Stomach (tissue), 9 donors: ENCODE results near the gene SSH2. TPM values are rescaled to one million over a fixed set of nuclear protein-coding genes. Genes with fewer than 3 reads are reported as not detected.

Experiments used
- DNase-seq, 2 donors: peaks; one replicate each; pipeline versions ENCODE4 v3.0.0 to v3.0.0-alpha.2; 2013 to 2019
- H3K27ac ChIP-seq, 5 donors: fragments of 200-600 bp in 4 of 5; sonication (generic) in 4 of 5; one replicate each; pipeline ENCODE4 v1.5.1; 2013 to 2019; ENCODE audit warnings: mild to moderate bottlenecking in 1 of 5, moderate library complexity in 1 of 5
- H3K27me3 ChIP-seq, 3 donors: fragments of 200-600 bp; sonication (generic); one replicate each; pipeline ENCODE4 v1.5.1; 2017 to 2019; ENCODE audit warnings: mixed run types in 1 of 3
- H3K36me3 ChIP-seq, 4 donors: fragments of 200-600 bp; sonication (generic); 1 replicate in 3 of 4; 2 replicates in 1 of 4; pipeline ENCODE4 v1.5.1; 2016 to 2019
- H3K4me1 ChIP-seq, 4 donors: fragments of 200-600 bp; sonication (generic); one replicate each; pipeline ENCODE4 v1.5.1; 2016 to 2019
- H3K4me3 ChIP-seq, 4 donors: fragments of 200-600 bp; sonication (generic) in 3 of 4; one replicate each; pipeline ENCODE4 v1.5.1; 2016 to 2019; ENCODE audit warnings: mild to moderate bottlenecking in 1 of 4
- H3K9me3 ChIP-seq, 4 donors: fragments of 200-600 bp; sonication (generic); one replicate each; pipeline ENCODE4 v1.5.1; 2016 to 2019
- EP300 ChIP-seq: sonication (generic); formaldehyde crosslinking; IDR thresholded peaks from one replicate; pipeline ENCODE4 v1.6.1; 2017; ENCODE audit warnings: antibody characterized with exemption
- POLR2A ChIP-seq, 4 donors: fragments of 450-650 bp; IDR thresholded peaks; one replicate each; pipeline ENCODE4 v1.6.1; 2016; ENCODE audit warnings: antibody characterized with exemption in 4 of 4, control low read depth in 2 of 4, mild to moderate bottlenecking in 1 of 4, moderate library complexity in 1 of 4
- POLR2AphosphoS5 ChIP-seq, 3 donors: sonication (generic); formaldehyde crosslinking; IDR thresholded peaks; one replicate each; pipeline ENCODE4 v1.6.1; 2016; ENCODE audit warnings: antibody characterized with exemption in 3 of 3
- WGBS, 5 donors: extraction: QIAGEN DNeasy Blood & Tissue Kit in 3 of 5; methylation state at CpG; one replicate each; pipeline versions ENCODE4 v1.1.5 to v1.1.7; 2013 to 2018; 5-methylcytosine and 5-hydroxymethylcytosine counted together
- intact Hi-C: fragments of 100-400 bp; cut with DNase I; formaldehyde crosslinking; loops from one replicate; pipeline ENCODE4 v1.15.1; 2023; ENCODE audit warnings: low total_unique reads
- polyA plus RNA-seq, 3 donors: library from polyadenylated mRNA; stranded (reverse); fragments of 200-250 nt; gene quantifications; one replicate each; pipeline ENCODE4 v1.2.3, GENCODE V29; 2013
- total RNA-seq, 5 donors: library from RNA; depleted of rRNA; stranded (reverse); fragments of >200 nt; gene quantifications; one replicate each; pipeline versions ENCODE4 v1.1.0 to v1.2.3, GENCODE V29; 2014 to 2016
- TF ChIP-seq, protein P1 (sequence below), 7 experiments: fragments of 450-650 bp in 4 of 7; fragments of 200-600 bp in 3 of 7; sonication (generic) in 3 of 7; IDR thresholded peaks; one replicate each; pipeline ENCODE4 v1.5.1; 2016 to 2019; ENCODE audit warnings: antibody characterized with exemption in 7 of 7, control low read depth in 2 of 7, mild to moderate bottlenecking in 1 of 7
- donor health status: healthy with polysubstance abuse.
- donor health status: Bipolar disorder and iron deficiency.
- donor health status: healthy.

Gene SSH2
- total and polyA plus RNA-seq, 8 donors, result 7.8 to 44.9 (median 24.1) TPM

DNA sequence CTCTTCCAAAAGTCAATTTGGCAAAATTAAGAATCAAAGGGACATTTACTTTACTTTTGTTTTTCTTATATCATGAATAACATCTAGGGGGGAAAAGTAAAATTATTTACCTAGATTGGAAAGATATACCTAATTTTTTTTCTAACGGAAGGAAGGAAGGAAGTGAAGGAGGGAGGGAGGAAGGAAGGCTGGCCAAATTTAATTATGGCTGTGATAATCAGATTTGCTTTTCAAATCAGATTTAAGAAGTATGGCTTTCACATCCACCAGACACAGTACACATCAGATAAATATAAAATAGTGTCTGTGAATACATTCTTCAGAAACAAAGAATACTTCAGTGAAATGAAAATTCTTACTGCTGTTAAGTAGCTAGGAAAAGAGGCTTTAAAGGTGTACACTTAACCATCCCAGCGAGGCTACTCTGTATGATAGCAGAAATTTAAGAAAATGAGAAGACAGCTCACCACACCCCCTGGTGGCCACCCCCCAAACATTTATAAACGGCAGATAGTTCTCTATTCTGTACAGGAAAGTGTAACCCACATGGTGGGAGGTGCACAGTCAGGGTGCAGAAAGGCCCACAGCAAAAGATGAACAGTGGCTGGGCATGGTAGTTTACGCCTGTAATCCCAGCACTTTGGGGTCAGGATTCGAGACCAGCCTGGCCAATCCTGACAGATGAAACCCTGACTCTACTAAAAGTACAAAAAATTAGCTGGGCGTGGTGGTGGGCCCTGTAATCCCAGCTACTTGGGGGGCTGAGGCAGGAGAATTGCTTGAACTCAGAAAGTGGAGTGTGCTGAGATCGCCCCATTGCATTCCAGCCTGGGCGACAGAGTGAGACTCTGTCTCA lies 150.8 kb downstream of the SSH2 start:
- H3K27ac ChIP-seq, result peak overlapping the region in 1 of 5 donors; percentile 1
- no peaks in the 10 kb centered on the region for H3K27me3 ChIP-seq
- no peak overlapping the region for H3K4me3 ChIP-seq
- H3K9me3 ChIP-seq, result no peaks in the 10 kb centered on the region
- DNase-seq, result peak; percentile 68 to 82
- TF ChIP-seq EP300, result no peak
- peak in 1 of 3 donors; percentile 30 for TF ChIP-seq POLR2AphosphoS5 (IDR thresholded peaks at IDR 0.05)
- TF ChIP-seq, protein P1, sequence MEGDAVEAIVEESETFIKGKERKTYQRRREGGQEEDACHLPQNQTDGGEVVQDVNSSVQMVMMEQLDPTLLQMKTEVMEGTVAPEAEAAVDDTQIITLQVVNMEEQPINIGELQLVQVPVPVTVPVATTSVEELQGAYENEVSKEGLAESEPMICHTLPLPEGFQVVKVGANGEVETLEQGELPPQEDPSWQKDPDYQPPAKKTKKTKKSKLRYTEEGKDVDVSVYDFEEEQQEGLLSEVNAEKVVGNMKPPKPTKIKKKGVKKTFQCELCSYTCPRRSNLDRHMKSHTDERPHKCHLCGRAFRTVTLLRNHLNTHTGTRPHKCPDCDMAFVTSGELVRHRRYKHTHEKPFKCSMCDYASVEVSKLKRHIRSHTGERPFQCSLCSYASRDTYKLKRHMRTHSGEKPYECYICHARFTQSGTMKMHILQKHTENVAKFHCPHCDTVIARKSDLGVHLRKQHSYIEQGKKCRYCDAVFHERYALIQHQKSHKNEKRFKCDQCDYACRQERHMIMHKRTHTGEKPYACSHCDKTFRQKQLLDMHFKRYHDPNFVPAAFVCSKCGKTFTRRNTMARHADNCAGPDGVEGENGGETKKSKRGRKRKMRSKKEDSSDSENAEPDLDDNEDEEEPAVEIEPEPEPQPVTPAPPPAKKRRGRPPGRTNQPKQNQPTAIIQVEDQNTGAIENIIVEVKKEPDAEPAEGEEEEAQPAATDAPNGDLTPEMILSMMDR (IDR thresholded peaks at IDR 0.05), result peak in 5 of 7 experiments; percentile 62 to 78 (median 71)
- TF ChIP-seq POLR2A (IDR thresholded peaks at IDR 0.05), result no peak
- intact Hi-C loops, result loop anchor here (10.0 kb wide), 1 partner anchor 134 kb away; no protein-coding TSS in a partner anchor
- peaks cover 0 to 8% (median 4%) of the 10 kb centered on the region in 4 donors for H3K4me1 ChIP-seq
- H3K36me3 ChIP-seq, result peaks cover 0 to 7% (median 0%) of the 10 kb centered on the region in 4 donors
- WGBS, 5 donors, result 47 to 56% (median 54%) methylated on average over 8 of the region's 8 CpGs

DNA sequence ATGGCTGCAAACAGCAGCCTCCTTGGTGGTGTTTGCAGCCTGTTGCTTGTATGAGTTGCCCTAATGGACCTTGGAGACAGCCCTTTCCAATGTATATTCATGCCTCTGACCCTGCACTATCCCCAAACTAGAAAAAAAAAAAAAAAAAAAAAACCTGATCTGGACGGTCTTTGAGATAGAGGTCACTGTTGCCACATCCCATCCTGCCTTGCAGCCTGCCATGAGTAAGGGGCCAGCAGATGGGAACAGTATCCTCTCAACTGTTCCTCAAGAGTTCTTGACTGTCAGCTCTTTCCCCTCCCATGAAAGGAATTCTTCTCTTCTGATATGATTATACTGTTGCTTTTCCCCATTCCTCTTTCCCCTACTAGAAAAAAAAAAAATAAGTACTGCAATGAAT lies 152.4 kb downstream of the SSH2 start:
- no peaks in the 10 kb centered on the region for H3K27me3 ChIP-seq
- H3K27ac ChIP-seq, result no peak overlapping the region
- intact Hi-C loops, result loop anchor here (10.0 kb wide), 1 partner anchor 133 kb away; no protein-coding TSS in a partner anchor
- no peaks in the 10 kb centered on the region for H3K9me3 ChIP-seq
- peaks cover 0 to 8% (median 4%) of the 10 kb centered on the region in 4 donors for H3K4me1 ChIP-seq
- DNase-seq, result no peak
- no peak for TF ChIP-seq POLR2A (IDR thresholded peaks at IDR 0.05)
- TF ChIP-seq EP300, result no peak
- TF ChIP-seq, protein P1 (IDR thresholded peaks at IDR 0.05), result no peak
- no peak for TF ChIP-seq POLR2AphosphoS5 (IDR thresholded peaks at IDR 0.05)
- 57 to 100% (median 79%) methylated on average over 1 of the region's 1 CpG for WGBS, 5 donors
- H3K4me3 ChIP-seq, result no peak overlapping the region
- peaks cover 0 to 4% (median 0%) of the 10 kb centered on the region in 4 donors for H3K36me3 ChIP-seq

DNA sequence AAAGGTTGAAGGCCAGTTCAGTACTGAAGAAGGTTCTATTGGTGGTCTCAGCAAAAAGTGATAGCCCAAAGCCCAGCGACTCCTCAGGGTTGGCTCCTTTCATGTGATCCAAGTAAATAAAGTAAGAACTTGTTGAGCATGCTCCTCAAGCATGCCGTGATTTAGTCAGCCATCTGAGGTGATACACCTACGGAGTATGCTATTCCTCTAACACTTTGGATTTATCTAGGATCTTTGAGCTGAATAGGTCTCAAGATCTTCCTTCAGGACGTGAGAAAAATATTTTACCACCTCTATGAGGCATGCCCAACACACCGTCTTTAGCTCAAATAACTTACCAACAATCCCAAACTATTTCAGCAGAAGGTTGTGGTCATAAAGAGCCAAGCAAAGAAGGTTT lies 154.0 kb downstream of the SSH2 start:
- 94 to 98% (median 97%) methylated on average over 5 of the region's 5 CpGs for WGBS, 5 donors
- TF ChIP-seq POLR2A (IDR thresholded peaks at IDR 0.05), result no peak
- no peak for TF ChIP-seq EP300
- TF ChIP-seq, protein P1 (IDR thresholded peaks at IDR 0.05), result no peak
- TF ChIP-seq POLR2AphosphoS5 (IDR thresholded peaks at IDR 0.05), result no peak
- H3K9me3 ChIP-seq, result no peaks in the 10 kb centered on the region
- intact Hi-C loops, result loop anchor here (10.0 kb wide), 1 partner anchor 131 kb away; no protein-coding TSS in a partner anchor
- H3K27ac ChIP-seq, result no peak overlapping the region
- H3K36me3 ChIP-seq, result no peaks in the 10 kb centered on the region
- no peaks in the 10 kb centered on the region for H3K27me3 ChIP-seq
- H3K4me3 ChIP-seq, result no peak overlapping the region
- no peak for DNase-seq
- H3K4me1 ChIP-seq, result peaks cover 0 to 8% (median 4%) of the 10 kb centered on the region in 4 donors

DNA sequence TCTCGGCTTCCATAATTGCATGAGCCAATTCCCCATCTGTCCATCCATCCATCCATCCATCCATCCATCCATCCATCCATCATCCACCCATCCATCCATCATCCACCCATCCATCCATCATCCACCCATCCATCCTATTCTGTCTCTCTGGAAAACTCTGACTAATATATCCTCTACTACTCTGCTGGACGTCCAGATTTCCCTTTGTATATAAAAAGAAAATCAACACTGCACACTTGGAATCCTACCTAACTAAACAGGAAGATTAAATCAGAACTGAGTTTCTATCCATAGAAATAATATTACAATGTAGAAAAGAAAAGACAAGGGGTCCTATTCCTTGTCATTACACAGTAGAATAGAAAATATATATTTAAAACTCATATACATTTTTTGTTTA lies 157.0 kb downstream of the SSH2 start:
- H3K4me3 ChIP-seq, result no peak overlapping the region
- H3K27me3 ChIP-seq, result no peaks in the 10 kb centered on the region
- H3K27ac ChIP-seq, result no peak overlapping the region
- no peaks in the 10 kb centered on the region for H3K9me3 ChIP-seq
- no peak for DNase-seq
- no peaks in the 10 kb centered on the region for H3K4me1 ChIP-seq
- TF ChIP-seq, protein P1 (IDR thresholded peaks at IDR 0.05), result no peak
- TF ChIP-seq POLR2AphosphoS5 (IDR thresholded peaks at IDR 0.05) (no peak), POLR2A (IDR thresholded peaks at IDR 0.05) (no peak), EP300 (no peak)
- no peaks in the 10 kb centered on the region for H3K36me3 ChIP-seq
- intact Hi-C loops, result loop anchor here (10.0 kb wide), 1 partner anchor 128 kb away; no protein-coding TSS in a partner anchor
- WGBS, 5 donors, result 58 to 73% (median 60%) methylated on average over 2 of the region's 2 CpGs
